Right lobe of liver (tissue), 6 donors: Measurements from ENCODE around the gene SMIM31. TPM values are rescaled to one million over a fixed set of nuclear protein-coding genes. Genes with fewer than 3 reads are reported as not detected.

ENCODE experiments used
- ATAC-seq, 4 donors: fragments of 200-7000 bp; cut with Tn5 transposase; one replicate each; pipeline ENCODE4 v1.9.1; 2020; ENCODE audit warnings: mild to moderate bottlenecking in 4 of 4, moderate library complexity in 4 of 4
- DNase-seq, 3 donors: peaks; one replicate each; pipeline ENCODE4 v3.0.0-alpha.2; 2020
- H3K27ac ChIP-seq, 3 donors: fragments of 200-600 bp; one replicate each; pipeline ENCODE4 v1.8.0; 2022
- H3K27me3 ChIP-seq, 2 donors: fragments of 200-600 bp; one replicate each; pipeline ENCODE4 v1.8.0; 2022
- H3K36me3 ChIP-seq, 4 donors: fragments of 200-600 bp; sonication (generic) in 1 of 4; one replicate each; pipeline versions ENCODE4 v1.5.1 to v1.8.0; 2017 to 2022; ENCODE audit warnings: control low read depth in 1 of 4
- H3K4me1 ChIP-seq, 4 donors: fragments of 200-600 bp; sonication (generic) in 1 of 4; one replicate each; pipeline versions ENCODE4 v1.5.1 to v1.8.0; 2017 to 2022; ENCODE audit warnings: control low read depth in 1 of 4
- H3K4me3 ChIP-seq, 3 donors: fragments of 200-600 bp; one replicate each; pipeline ENCODE4 v1.8.0; 2022
- H3K9me3 ChIP-seq, 4 donors: fragments of 200-600 bp; sonication (generic) in 1 of 4; one replicate each; pipeline versions ENCODE4 v1.5.1 to v1.8.0; 2017 to 2022; ENCODE audit warnings: control low read depth in 1 of 4
- CTCF ChIP-seq, 4 donors: fragments of 200-600 bp in 3 of 4; fragments of 450-650 bp in 1 of 4; IDR thresholded peaks; one replicate each; pipeline versions ENCODE4 v1.5.1 to v1.8.0; 2016 to 2022; ENCODE audit warnings: antibody characterized with exemption in 4 of 4, mild to moderate bottlenecking in 2 of 4
- POLR2A ChIP-seq: fragments of 450-650 bp; IDR thresholded peaks from one replicate; pipeline ENCODE4 v1.6.1; 2017; ENCODE audit warnings: antibody characterized with exemption, mild to moderate bottlenecking
- WGBS: methylation state at CpG from one replicate; pipeline ENCODE4 v1.1.6; 2018; ENCODE audit warnings: low coverage, low lambda C conversion rate; ENCODE audit not compliant: insufficient coverage; ENCODE audit errors: missing lambda C conversion rate; 5-methylcytosine and 5-hydroxymethylcytosine counted together
- intact Hi-C, 2 donors: fragments of 100-400 bp; cut with DNase I; formaldehyde crosslinking; loops; one replicate each; pipeline versions ENCODE4 v1.11.2 to v1.14.1; 2022
- total RNA-seq, 6 experiments: library from RNA; depleted of rRNA in 2 of 6; stranded (reverse); fragments of >200 nt in 2 of 6; fragmentation: NEBNext Ultra II Directional in 3 of 6; extraction: Animal tissue kit (Norgen Biotek cat#: 25700) in 3 of 6; gene quantifications; one replicate each; pipeline versions ENCODE4 v1.1.0 to v1.2.4, GENCODE V29; 2016 to 2023
- donor health status: DM: no; HTN: yes; CAD: no.
- donor health status: DM: no; HTN: no; CAD: no.
- donor health status: DM: no; HTN: no; CAD: no.
- donor health status: DM: no; HTN: yes; CAD: no.
- donor health status: DM: no; HTN: yes; CAD: no.

The SMIM31 gene
- total RNA-seq, 6 experiments from 2014 or later = 0.71 TPM; not detected in 5

GRCh38 chr4:164748375-164748774 lies 5.6 kb upstream of the SMIM31 start:
- H3K27ac ChIP-seq = no peak overlapping the region
- H3K4me1 ChIP-seq = no peaks in the 10 kb centered on the region
- TF ChIP-seq CTCF (IDR thresholded peaks at IDR 0.05) = peak; percentile 29 to 51 (median 44)
- TF ChIP-seq POLR2A = no peak
- no peaks in the 10 kb centered on the region for H3K9me3 ChIP-seq
- ATAC-seq (peak in 1 of 4 donors; percentile 15), DNase-seq (no peak)
- intact Hi-C loops = no loop called here
- no peak overlapping the region for H3K4me3 ChIP-seq
- H3K27me3 ChIP-seq = no peaks in the 10 kb centered on the region
- H3K36me3 ChIP-seq = no peaks in the 10 kb centered on the region
- 45% methylated on average over 3 of the region's 3 CpGs for WGBS

GRCh38 chr4:164755432-164755831 lies 1.5 kb downstream of the SMIM31 start:
- H3K4me1 ChIP-seq = no peaks in the 10 kb centered on the region
- H3K27ac ChIP-seq = no peak overlapping the region
- H3K9me3 ChIP-seq = no peaks in the 10 kb centered on the region
- H3K4me3 ChIP-seq = no peak overlapping the region
- no peaks in the 10 kb centered on the region for H3K36me3 ChIP-seq
- intact Hi-C loops = no loop called here
- ATAC-seq (no peak), DNase-seq (no peak)
- H3K27me3 ChIP-seq = no peaks in the 10 kb centered on the region
- 90% methylated on average over 1 of the region's 1 CpG for WGBS
- TF ChIP-seq POLR2A (no peak), CTCF (IDR thresholded peaks at IDR 0.05) (no peak)

- 41% methylated on average over 2 of the region's 2 CpGs for WGBS
- DNase-seq = no peak
- Histone ChIP-seq H3K36me3 (no peaks in the 10 kb centered on the region), H3K9me3 (no peaks in the 10 kb centered on the region), H3K4me1 (peaks cover 0 to 4% (median 0%) of the 10 kb centered on the region in 4 donors), H3K27ac (no peak overlapping the region), H3K27me3 (no peaks in the 10 kb centered on the region), H3K4me3 (no peak overlapping the region)
- intact Hi-C loops = no loop called here
- ATAC-seq = no peak
- TF ChIP-seq CTCF (IDR thresholded peaks at IDR 0.05) (no peak), POLR2A (no peak)
Observed at GRCh38 chr4:164756686-164757085, 2.8 kb downstream of the SMIM31 start.

GRCh38 chr4:164761241-164761640 lies 7.3 kb downstream of the SMIM31 start:
- Histone ChIP-seq H3K36me3 (no peaks in the 10 kb centered on the region), H3K27me3 (no peaks in the 10 kb centered on the region), H3K27ac (no peak overlapping the region), H3K9me3 (no peaks in the 10 kb centered on the region), H3K4me3 (no peak overlapping the region), H3K4me1 (peaks cover 0 to 4% (median 0%) of the 10 kb centered on the region in 4 donors)
- ATAC-seq = peak in 1 of 4 donors; percentile 40
- DNase-seq = no peak
- 21% methylated on average over 1 of the region's 1 CpG for WGBS
- intact Hi-C loops = no loop called here
- TF ChIP-seq CTCF (IDR thresholded peaks at IDR 0.05) (no peak), POLR2A (no peak)

GRCh38 chr4:164761746-164762275 lies 7.9 kb downstream of the SMIM31 start:
- no peaks in the 10 kb centered on the region for H3K36me3 ChIP-seq
- no peak for ATAC-seq
- intact Hi-C loops = no loop called here
- no peak overlapping the region for H3K27ac ChIP-seq
- TF ChIP-seq CTCF (IDR thresholded peaks at IDR 0.05) = no peak
- TF ChIP-seq POLR2A = no peak
- 86% methylated on average over 6 of the region's 6 CpGs for WGBS
- H3K4me1 ChIP-seq = peaks cover 0 to 4% (median 0%) of the 10 kb centered on the region in 4 donors
- no peaks in the 10 kb centered on the region for H3K9me3 ChIP-seq
- no peak for DNase-seq
- H3K27me3 ChIP-seq = no peaks in the 10 kb centered on the region
- no peak overlapping the region for H3K4me3 ChIP-seq
